HG03159 (cell line): Measurements from ENCODE around the gene TGDS.

ENCODE experiments used
- ATAC-seq: cut with Tn5 transposase; IDR thresholded peaks from one replicate; pipeline ENCODE4 v1.9.1; 2021; ENCODE audit warnings: mild to moderate bottlenecking, moderate library complexity; ENCODE audit not compliant: unreplicated experiment

TGDS gene

GRCh38 chr13:94601446-94602431 is 5.8 kb upstream of the TGDS start, which contains the start of gene GPR180:
GPR180 (plus strand) TSS chr13:94601857; CDS start chr13:94601928, 71 bp downstream.
- peak; percentile 99 for ATAC-seq

GRCh38 chr13:94599877-94600276 is 3.9 kb upstream of the TGDS start:
- no peak for ATAC-seq

GRCh38 chr13:94598281-94598680 is 2.3 kb upstream of the TGDS start:
- ATAC-seq: no peak

- ATAC-seq: no peak
Observed at GRCh38 chr13:94596575-94596971, 621 bp upstream of the TGDS start.

GRCh38 chr13:94595001-94595949 is 677 bp downstream of the TGDS start:
- peak; percentile 48 for ATAC-seq

- peak; percentile 31 for ATAC-seq
Observed at GRCh38 chr13:94590744-94591143, 5.2 kb downstream of the TGDS start.

GRCh38 chr13:94588541-94588940 is 7.4 kb downstream of the TGDS start:
- no peak for ATAC-seq

GRCh38 chr13:94586371-94586770 is 9.6 kb downstream of the TGDS start:
- no peak for ATAC-seq

GRCh38 chr13:94585543-94586101 is 10.3 kb downstream of the TGDS start:
- no peak for ATAC-seq

- no peak for ATAC-seq
Observed at GRCh38 chr13:94583926-94584325, 12.0 kb downstream of the TGDS start.

- no peak for ATAC-seq
Observed at GRCh38 chr13:94579063-94579462, 16.9 kb downstream of the TGDS start.

- no peak for ATAC-seq
Observed at GRCh38 chr13:94569615-94570014, 26.3 kb downstream of the TGDS start.

GRCh38 chr13:94568443-94568842 is 27.5 kb downstream of the TGDS start:
- ATAC-seq: no peak

- ATAC-seq: no peak
Observed at GRCh38 chr13:94567581-94567980, 28.4 kb downstream of the TGDS start.

- ATAC-seq: no peak
Observed at GRCh38 chr13:94561126-94561525, 34.8 kb downstream of the TGDS start.

GRCh38 chr13:94560116-94560515 is 35.8 kb downstream of the TGDS start:
- no peak for ATAC-seq

- no peak for ATAC-seq
Observed at GRCh38 chr13:94559222-94559795, 36.6 kb downstream of the TGDS start.

- ATAC-seq: no peak
Observed at GRCh38 chr13:94558716-94559115, 37.2 kb downstream of the TGDS start.

- no peak for ATAC-seq
Observed at GRCh38 chr13:94557684-94558235, 38.2 kb downstream of the TGDS start.

GRCh38 chr13:94556621-94557020 is 39.3 kb downstream of the TGDS start:
- no peak for ATAC-seq
